ENCODE results near the gene ETV3.

GRCh38 chr1:157139052-157139715, 989 bp upstream of the ETV3 start:
- TF ChIP-seq, protein P1, sequence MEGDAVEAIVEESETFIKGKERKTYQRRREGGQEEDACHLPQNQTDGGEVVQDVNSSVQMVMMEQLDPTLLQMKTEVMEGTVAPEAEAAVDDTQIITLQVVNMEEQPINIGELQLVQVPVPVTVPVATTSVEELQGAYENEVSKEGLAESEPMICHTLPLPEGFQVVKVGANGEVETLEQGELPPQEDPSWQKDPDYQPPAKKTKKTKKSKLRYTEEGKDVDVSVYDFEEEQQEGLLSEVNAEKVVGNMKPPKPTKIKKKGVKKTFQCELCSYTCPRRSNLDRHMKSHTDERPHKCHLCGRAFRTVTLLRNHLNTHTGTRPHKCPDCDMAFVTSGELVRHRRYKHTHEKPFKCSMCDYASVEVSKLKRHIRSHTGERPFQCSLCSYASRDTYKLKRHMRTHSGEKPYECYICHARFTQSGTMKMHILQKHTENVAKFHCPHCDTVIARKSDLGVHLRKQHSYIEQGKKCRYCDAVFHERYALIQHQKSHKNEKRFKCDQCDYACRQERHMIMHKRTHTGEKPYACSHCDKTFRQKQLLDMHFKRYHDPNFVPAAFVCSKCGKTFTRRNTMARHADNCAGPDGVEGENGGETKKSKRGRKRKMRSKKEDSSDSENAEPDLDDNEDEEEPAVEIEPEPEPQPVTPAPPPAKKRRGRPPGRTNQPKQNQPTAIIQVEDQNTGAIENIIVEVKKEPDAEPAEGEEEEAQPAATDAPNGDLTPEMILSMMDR (IDR thresholded peaks at IDR 0.05) = no peak
- no peak for TF ChIP-seq EP300 (IDR thresholded peaks at IDR 0.05)

Data from upper lobe of left lung (tissue), 4 donors.